SKM-1 treated with dmso at 0.1 percent for 144 hours (cell line): ENCODE results near the gene HEATR5A.

ENCODE experiments used
- DNase-seq: peaks from one replicate; lab custom pipeline; 2025; ENCODE audit not compliant: unreplicated experiment; lab: John Stamatoyannopoulos, UW

HEATR5A gene

DNA sequence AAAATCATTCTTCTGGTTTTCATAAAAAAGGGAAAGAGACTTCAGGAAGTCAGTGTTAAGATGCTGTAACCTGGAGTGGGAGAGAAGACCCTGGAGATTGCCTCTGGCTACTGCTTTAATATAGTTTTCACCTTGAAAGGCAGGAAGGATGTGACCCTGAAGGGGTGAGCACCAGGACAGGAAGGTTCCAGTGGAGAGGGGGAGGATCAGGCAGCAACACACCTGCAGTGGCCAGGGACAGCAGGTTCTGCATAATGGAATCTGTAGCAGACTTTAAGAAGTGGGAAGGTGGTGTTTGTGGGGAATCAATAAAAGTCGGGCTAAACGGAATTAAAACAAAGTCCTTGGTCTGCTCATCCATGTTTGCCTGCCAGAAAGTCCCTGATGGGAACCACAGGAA is 6.3 kb upstream of the HEATR5A start:
- DNase-seq: no peak

DNA sequence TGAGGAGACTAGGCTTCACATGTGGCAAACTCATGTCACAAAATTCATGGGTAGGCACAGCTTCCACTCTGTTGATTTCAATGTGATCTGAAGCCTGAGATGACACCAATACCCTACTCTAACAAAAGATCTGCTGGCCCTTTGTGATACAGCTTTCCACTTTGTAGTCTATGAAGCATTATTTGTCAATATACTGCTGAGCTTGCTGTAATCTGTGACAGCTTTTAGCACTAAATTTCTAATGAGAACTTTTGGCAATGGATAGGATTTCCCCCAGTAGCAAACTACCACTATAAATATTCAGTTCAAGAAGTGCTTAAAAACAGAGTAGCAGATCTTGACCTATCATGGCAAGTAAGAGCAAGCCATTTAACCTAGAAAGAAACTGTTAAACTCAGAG is 5.6 kb upstream of the HEATR5A start:
- no peak for DNase-seq

DNA sequence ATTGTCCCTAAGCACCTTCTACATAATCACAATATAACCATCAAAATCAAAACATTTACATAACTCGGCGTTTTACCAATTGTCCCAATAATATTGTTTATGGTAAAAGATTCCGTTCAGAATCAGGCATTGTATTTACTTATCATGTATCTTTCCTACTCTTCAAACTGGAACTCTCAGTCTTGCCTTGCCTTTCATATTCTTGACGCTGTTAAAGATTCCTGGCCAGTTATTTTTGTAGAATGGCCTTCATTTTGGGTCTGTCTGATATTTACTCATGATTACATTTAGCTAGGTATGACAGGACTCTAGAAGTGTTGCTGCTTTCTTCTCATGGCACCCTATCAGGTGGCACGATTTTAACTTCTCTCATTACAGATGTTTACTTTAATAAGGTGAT is 850 bp upstream of the HEATR5A start:
- DNase-seq: no peak

DNA sequence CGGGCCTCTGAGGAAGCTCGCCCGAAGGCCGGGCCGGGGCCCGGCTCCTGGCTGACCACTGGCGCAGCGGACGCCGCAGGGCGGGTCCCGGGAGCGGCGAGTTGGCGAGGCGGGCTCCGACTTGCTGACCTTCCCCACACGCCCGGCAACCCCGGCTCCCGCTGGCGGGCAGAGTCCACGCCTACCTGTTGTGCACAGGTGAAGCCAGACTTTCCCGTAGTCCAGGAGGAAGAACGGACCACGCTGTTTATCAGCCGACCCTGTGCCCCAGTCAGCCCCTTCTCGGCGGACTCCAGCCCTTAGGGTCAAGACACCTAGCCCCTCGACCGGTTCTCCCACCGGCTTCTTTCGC is 407 bp downstream of the HEATR5A start:
- DNase-seq: no peak

DNA sequence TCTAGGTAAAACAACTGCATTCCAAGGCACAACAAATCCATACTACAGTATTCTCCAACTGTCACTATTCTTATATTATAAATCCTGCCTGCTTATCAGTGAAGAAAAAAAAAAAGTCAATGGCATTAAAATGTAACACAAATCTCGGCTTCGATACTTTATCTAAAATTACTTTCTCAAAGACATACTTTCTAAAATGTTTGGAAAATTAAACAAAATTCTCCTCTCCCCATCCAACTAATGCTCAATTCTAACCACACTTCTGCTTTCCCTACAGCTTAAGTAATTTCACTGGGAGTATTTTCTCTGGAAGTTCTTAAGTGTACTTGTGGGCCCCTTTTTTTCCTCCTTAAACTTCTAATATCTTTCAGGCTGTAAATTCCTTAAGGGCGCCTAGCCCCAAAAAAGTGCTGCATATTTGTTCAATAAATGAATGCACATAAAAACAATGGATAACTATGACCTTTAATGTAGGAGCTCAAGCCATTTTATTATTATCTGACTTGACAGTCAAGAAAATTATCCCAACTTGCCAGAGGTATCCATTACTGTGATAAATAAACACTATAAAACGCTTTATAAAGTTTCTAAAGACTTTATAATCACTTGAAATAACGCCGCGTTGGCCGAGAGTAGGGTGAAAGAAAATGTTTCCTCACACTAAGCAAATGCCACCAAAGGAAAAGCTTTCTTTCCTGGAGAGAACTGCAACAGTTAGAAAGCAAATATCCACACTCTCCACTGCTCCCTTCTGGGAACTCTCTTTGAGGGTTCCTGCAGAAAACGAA is 977 bp downstream of the HEATR5A start:
- DNase-seq: no peak

DNA sequence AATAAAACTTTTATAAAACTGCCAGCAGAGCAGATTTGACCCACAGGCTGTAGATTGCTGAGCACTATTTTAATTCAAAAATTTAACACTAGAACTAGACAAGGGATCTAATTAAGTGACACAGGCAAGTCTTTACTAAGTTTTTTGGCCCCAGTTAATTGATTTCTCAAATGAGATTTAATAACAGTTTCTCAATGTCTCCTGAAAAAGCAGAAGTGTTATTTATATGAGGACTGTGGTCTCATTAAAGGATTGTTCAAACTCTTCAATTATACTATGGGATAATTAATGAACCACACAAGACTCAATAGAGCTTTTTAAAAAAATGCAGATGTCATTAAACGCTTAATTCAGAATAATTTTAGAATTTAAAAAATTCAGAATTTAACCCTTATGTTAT is 1.9 kb downstream of the HEATR5A start:
- DNase-seq: no peak

DNA sequence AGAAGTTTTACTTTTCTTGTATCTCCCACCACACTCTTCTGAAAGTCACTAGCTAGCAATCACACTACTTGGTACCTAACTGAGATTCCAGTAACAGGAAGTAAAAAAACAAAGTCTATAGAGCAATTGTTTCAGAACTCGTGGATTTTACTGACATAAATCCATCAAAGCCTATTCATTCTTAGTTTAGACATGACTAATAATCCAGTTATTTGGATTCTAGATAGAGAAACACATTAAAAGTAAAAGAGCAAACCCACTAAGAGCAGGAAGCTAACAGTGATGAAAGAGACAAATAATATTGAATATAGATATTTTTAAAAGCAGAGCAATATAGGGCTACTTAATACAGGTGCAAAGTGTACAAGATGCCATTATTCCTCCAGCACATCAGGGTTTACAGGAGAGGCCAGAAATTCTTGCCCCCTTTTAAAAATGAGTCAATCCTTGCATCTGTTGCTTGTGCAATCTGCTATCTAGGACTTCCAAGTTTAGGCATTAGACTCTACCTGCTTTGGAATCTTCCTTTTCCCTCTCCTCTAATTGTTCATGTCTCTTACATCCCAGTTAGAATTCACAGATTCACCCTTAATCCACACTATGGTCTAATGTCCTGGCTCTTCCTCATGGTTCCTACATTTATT is 6.0 kb downstream of the HEATR5A start:
- no peak for DNase-seq

DNA sequence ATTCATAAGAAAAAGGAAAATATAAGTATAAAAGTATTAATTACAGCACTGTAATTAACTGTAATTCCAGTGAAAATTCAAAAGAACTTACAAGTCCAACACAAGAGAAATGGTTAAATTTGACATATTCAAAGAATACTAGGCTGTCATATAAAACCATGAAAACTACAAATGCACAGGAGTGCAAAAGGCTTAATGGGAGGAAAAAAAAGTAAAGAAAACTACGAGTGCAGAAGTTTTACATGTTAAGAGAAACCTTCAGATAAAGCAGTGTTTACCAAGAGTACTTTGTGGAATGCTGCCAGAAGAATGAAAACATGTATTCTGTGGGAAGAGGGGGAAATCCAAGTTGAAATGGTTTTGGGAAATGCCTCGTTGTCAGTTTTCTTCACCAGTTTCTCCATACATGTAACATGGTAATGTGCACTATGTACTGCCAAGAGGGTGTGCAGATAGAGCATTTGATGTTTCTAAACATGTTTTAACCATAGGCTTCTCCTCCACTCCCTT is 9.1 kb downstream of the HEATR5A start:
- no peak for DNase-seq

DNA sequence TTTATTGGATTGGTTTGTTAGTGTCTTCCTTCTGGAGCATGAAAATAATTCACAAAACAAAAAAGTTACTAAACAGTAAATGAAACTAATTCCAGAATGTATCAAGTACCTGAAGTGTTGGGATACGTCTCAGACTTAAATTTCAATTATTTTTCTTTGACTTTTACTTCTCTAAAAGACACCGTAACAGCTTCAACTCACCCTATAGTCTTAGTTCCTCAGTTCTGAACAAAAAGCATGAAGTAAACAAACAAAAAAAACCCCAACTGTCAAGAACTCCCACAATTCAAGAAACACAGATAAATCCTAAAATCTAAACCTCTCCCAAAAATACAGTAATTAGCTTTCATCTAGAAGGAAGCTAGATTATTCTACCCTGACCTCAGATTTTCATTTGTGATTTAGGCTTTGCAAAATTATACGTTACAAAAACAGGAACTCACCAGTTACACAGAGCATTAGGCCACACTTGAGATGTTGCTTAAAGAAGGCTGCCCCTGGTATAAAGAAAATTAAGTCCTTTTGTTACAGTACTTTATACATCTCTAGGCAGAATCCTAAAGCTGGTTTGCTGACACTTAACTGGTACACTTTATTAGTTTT is 10.2 kb downstream of the HEATR5A start:
- peak; percentile 40 for DNase-seq

DNA sequence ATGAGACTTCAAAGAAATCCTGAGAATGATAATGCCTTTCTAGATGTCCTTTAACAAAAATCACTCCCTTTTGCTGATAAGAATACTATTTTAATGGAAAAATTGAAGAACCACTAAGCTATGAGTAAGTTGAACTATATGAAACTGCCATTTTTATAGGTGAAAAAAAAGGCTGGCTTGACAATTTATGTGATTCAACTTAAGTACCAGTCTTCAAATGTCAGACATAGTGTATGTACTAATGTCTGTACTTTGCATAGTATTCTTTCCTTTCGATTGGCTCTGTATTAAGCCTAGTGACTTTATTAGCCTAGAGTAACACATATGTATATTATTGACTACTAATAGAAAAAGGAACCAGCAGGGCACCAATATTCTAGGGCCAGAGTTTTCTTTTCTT is 11.9 kb downstream of the HEATR5A start:
- DNase-seq: no peak

DNA sequence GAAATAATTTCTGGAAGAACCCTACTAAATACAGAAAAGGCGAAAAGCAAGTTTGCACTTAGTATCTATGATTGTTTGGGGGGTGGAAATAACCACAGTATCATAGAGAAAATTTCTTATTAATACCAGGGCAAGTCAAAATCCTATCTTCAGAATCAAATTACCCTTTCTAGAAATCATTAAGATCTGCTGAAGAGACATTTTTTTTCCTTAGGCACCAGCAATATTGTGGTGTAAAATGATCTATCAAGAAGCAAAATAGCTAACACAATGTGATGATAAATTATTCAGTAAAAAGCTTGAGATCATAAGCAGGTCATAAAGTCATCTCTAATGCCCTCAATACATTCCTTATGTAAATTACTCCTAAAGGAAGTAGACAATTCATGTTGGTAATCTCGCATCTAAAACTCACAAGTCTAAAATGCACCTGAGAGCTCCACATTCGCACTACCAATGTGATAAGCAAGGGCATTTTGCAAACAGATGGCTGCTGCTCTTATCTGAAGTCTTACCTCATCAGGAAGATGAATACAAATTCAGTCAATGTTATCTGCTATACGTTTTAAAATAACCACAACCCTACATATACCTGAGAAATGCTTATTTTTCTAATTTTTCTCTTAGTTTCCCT is 14.6 kb downstream of the HEATR5A start:
- no peak for DNase-seq

DNA sequence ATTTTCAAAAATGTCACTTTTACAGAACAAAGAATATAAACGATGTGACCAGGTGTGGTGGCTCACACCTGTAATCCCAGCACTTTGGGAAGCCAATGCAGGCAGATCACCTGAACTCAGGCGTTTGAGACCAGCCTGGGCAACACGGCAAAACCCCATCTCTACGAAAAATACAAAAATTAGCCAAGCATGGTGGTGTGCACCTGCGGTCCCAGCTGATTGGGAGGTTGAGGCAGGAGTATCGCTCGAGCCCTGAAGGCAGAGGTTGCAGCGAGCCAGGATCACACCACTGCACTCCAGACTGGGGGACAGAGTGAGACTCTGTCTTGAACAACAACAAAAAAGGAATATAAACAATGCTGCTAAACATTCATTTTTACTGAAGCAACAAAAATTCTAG is 15.2 kb downstream of the HEATR5A start:
- DNase-seq: no peak

DNA sequence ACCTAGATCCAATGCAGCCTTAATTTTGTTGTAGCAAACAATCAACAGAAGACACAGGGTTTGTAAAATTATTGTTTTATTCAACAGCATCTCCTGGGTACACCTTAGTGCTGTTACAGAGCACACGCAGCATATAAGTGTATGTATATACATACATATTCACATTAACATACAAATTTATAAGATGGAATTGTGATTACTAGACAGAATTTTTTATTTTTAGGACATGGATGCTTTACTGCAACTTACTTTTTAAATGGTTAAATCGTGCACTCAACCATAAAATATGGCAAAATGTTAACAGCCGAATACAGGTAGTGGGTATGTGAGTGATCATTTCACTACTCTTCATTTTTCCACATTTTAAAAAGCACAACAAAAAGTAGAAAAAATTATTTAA is 16.6 kb downstream of the HEATR5A start:
- no peak for DNase-seq

DNA sequence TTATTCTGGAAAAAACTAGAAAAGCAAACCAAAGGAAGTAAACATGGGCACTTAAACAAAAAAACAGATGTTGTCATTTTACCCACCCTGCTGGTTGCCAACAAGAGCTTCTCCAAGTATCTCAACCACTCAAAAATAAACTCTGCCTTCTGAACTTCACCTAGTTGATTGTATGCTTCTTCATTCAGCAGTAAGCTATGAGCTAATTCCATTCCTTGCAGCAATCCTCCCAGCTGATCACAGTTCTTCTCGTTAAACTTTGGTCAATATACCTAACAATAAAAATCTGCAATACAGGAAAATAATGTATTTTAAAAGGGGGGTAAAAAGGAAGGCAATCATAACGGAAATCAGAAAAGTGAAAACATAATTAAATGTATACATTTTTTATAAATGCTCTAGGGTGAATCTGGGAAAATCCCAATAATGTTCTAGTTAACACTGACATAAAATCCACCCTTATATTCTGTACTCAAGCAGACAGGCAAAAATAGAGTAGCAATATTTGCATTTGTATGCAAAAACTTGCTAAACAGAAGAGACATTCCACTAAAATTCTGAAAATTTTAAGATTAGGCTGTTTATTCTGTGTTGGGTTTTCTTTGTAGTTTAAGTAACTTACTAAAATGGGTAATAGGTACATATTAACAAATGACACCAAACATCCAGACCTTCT is 17.4 kb downstream of the HEATR5A start:
- no peak for DNase-seq

DNA sequence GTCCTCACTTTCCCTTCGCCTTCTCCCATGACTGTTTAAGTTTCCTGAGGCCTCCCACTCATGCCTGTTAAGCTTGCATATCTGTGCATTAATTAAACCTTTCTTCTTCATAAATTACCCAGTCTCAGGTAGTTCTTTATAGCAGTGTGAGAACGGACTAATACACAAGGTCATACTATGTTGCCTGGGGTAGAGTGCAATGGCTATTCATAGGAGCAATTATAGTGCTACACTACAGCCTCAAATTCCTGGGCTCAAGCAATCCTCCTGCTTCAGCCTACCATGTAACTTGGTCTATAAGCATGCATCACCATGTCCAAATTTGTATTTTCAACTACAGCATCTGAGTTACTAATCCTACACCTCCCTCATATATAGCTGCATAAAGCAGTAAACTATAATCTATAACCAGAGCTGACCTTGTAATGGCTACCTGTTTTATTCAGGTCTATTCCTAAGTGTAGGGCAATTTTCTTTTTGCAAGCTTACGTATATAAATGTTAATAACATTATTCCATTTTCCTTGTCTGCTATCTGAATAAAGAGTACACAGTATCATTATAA is 18.9 kb downstream of the HEATR5A start:
- no peak for DNase-seq

DNA sequence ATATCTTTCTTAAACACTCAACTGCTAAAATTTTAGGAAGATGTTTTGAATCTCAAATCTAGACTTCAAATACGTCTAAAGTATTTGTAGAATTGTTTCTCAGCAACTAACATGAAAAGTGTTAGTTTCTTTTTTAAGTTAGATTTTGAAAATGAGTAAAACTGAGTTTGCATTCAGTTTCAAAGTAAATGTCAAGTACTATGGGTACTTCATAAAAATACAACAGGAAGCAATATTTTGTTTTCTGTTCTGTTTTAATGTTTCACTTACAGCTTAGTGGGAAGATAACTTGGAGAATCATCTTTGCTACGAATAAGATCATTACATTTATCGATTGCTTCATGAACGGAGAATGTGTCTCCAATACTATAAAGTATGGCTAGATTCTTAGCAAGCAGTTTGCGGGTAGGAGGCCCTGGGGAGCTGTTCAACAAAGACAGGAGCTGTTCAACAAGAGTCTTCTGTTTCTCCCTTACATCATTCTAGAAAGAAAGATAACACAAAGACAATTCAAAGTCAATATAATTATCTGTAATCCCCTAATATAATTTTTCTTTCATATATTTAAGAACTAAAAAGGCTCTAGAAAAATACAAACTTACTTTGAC is 20.2 kb downstream of the HEATR5A start:
- DNase-seq: no peak

DNA sequence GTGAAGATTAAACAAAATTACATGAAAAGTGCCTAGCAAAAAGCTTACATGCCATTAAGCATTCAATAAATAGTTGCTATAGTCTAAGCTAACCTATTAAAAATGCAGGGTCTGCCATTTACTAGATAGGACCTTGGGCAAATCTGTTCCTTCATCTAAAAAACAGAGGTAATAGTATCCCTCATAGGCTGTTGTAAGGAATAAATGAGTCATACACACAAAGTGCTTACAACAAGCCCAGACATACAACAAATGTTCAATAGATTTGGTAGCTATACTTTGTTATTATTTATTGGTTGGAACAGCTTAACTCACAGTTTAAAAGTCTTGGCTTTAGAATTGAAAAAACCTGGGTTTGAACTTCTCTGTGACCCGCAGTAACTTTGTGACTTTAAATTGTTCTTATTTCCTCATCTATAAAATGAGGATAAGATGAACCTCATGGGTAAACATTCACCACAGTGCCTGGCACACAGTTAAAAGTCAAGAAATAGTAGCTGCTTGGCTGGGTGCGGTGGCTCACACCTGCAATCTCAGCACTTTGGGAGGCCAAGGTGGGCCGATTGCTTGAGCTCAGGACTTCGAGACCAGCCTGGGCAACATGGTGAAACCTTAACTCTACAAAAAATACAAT is 24.7 kb downstream of the HEATR5A start:
- DNase-seq: no peak

DNA sequence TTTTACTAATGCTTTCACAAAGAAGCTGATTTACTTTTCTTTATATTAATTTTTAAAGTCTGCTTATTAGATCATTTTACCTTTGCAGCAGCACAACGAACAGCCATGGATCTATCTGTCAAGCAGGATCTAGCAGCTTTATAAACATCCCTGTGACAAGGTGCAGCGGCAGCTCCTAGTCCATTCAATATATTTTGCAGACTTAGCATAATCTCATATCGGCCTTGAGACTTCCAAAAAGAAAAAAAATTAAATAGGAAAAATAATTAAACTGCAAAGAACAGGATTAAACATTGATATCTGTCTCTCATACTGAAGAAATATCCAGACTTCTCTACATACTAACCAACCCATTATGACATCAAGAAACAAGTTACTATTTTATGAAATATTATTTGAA is 25.2 kb downstream of the HEATR5A start:
- DNase-seq: no peak

DNA sequence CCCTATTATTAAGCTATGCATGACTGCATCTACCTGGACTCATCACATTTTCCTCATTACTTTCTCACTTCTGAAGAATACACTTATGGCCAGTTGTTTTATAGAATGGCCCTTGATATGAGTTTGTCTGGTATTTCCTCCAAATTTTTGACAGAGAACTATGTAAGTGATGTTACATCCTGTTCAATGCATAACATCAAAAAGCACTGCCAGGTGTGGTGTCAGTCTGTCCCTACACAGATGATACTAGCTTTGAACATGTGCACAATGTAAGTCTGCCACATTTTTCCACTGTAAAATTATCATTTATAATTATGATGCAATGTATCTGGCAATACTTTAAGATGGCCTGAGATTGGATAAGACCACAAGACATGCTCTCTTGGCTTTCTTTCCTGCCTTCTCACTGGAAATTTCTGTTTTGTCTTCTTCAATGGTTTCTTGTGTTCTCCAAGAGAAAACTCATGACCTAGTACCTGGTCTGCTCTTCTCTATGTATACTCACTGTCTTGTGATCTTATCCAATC is 28.3 kb downstream of the HEATR5A start:
- DNase-seq: no peak

DNA sequence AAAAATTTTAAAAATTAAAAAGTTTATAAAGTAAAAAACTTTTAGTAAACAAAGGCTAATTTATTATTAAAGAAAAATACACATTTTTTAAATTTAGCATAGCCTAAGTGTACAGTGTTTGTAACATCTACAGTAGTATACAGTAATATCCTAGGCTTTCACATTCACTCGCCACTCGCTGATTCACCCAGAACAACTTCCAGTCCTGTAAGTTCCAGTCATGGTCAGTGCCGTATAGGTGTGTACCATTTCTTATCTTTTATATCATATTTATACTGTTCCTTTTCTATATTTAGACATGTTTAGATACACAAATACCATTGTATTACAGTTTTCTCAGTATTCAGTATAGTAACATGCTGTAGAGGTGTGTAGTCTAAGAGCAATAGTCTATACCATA is 28.9 kb downstream of the HEATR5A start:
- no peak for DNase-seq
